HAP-1 (cell line): ENCODE results near the gene HS3ST3B1.

Experiments used
- DNase-seq, 2 experiments: peaks; one replicate each; pipeline ENCODE4 v3.0.0-alpha.2; 2016 to 2020; ENCODE audit warnings: low spot score in 2 of 2
- H3K27me3 ChIP-seq: fragments of 250-450 bp; sonication (Bioruptor Pico); 2 replicates; pipeline ENCODE4 v1.5.1; 2020; ENCODE audit warnings: low read depth, mild to moderate bottlenecking, moderate library complexity
- H3K36me3 ChIP-seq: fragments of 250-450 bp; sonication (Bioruptor Pico); replicated peaks from 2 replicates; pipeline ENCODE4 v1.5.1; 2020; ENCODE audit warnings: mild to moderate bottlenecking
- H3K4me1 ChIP-seq: fragments of 250-450 bp; sonication (Bioruptor Pico); 2 replicates; pipeline ENCODE4 v1.5.1; 2020; ENCODE audit warnings: mild to moderate bottlenecking
- H3K4me3 ChIP-seq: fragments of 250-450 bp; sonication (Bioruptor Pico); 2 replicates; pipeline ENCODE4 v1.5.1; 2020; ENCODE audit warnings: mild to moderate bottlenecking, moderate library complexity
- H3K9me3 ChIP-seq: fragments of 250-450 bp; sonication (Bioruptor Pico); 2 replicates; pipeline ENCODE4 v1.5.1; 2020; ENCODE audit warnings: mild to moderate bottlenecking, moderate library complexity
- in situ Hi-C: fragments of 300-500 bp; cut with MboI; formaldehyde crosslinking; loops from 3 replicates; pipeline ENCODE4 v1.14.3; 2020; ENCODE audit warnings: low sequenced_read_pairs, inconsistent platforms, mixed read lengths

The HS3ST3B1 gene

GRCh38 chr17:14300575-14301278 is at the start of gene HS3ST3B1:
Gene HS3ST3B1, plus strand, starts transcription at chr17:14301081. Its CDS starts 438 bp downstream, at chr17:14301519.
- no peaks in the 10 kb centered on the region for H3K9me3 ChIP-seq
- peak; percentile 84 to 95 for DNase-seq
- peaks cover 72% of the 10 kb centered on the region for H3K27me3 ChIP-seq
- in situ Hi-C loops, result loop anchor here (25.0 kb wide), 3 partner anchors 88 to 963 kb away; no protein-coding TSS in a partner anchor
- no peaks in the 10 kb centered on the region for H3K4me1 ChIP-seq
- no peaks in the 10 kb centered on the region for H3K36me3 ChIP-seq
- H3K4me3 ChIP-seq, result peak within 1 kb of the TSS; percentile 25

GRCh38 chr17:14261406-14261805 is 39.5 kb upstream of the HS3ST3B1 start:
- Histone ChIP-seq H3K4me3 (no peak overlapping the region), H3K9me3 (no peaks in the 10 kb centered on the region), H3K4me1 (no peaks in the 10 kb centered on the region), H3K36me3 (no peaks in the 10 kb centered on the region), H3K27me3 (no peaks in the 10 kb centered on the region)
- DNase-seq, result no peak
- in situ Hi-C loops, result no loop called here

GRCh38 chr17:14268264-14268663 is 32.6 kb upstream of the HS3ST3B1 start:
- Histone ChIP-seq H3K9me3 (no peaks in the 10 kb centered on the region), H3K4me1 (no peaks in the 10 kb centered on the region), H3K27me3 (no peaks in the 10 kb centered on the region), H3K4me3 (no peak overlapping the region), H3K36me3 (no peaks in the 10 kb centered on the region)
- no peak for DNase-seq
- in situ Hi-C loops, result no loop called here

- Histone ChIP-seq H3K27me3 (no peaks in the 10 kb centered on the region), H3K4me1 (no peaks in the 10 kb centered on the region), H3K36me3 (no peaks in the 10 kb centered on the region), H3K4me3 (no peak overlapping the region), H3K9me3 (no peaks in the 10 kb centered on the region)
- DNase-seq, result no peak
- in situ Hi-C loops, result no loop called here
These were observed 31.4 kb upstream of the HS3ST3B1 start for GRCh38 chr17:14269473-14269872.

DNA sequence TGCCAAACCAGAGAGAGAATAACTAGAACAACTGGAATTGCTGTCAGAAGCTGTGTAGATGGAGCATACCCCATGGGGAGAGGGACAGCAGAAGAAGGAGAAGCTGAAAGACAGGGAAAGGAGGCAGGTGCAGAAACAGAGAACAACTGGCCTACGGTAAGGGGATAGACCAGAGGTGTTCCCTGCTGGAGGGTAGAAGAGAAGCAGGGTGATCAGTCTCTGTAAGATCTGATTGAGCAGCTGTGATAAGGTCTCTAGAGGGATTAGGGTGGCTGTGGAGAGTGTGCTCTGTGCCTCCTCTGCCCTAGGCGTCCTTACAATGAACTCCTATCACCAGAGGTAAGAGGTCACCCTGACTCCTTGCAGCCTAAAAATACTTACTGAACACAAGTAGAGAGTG is 30.4 kb upstream of the HS3ST3B1 start:
- Histone ChIP-seq H3K36me3 (no peaks in the 10 kb centered on the region), H3K4me1 (no peaks in the 10 kb centered on the region), H3K27me3 (no peaks in the 10 kb centered on the region), H3K4me3 (no peak overlapping the region), H3K9me3 (no peaks in the 10 kb centered on the region)
- DNase-seq, result no peak
- in situ Hi-C loops, result no loop called here

GRCh38 chr17:14276535-14277250 is 24.2 kb upstream of the HS3ST3B1 start:
- Histone ChIP-seq H3K4me3 (no peak overlapping the region), H3K36me3 (no peaks in the 10 kb centered on the region), H3K27me3 (no peaks in the 10 kb centered on the region), H3K9me3 (no peaks in the 10 kb centered on the region), H3K4me1 (no peaks in the 10 kb centered on the region)
- in situ Hi-C loops, result loop anchor here (25.0 kb wide), 1 partner anchor 339 kb away; no protein-coding TSS in a partner anchor
- DNase-seq, result no peak

DNA sequence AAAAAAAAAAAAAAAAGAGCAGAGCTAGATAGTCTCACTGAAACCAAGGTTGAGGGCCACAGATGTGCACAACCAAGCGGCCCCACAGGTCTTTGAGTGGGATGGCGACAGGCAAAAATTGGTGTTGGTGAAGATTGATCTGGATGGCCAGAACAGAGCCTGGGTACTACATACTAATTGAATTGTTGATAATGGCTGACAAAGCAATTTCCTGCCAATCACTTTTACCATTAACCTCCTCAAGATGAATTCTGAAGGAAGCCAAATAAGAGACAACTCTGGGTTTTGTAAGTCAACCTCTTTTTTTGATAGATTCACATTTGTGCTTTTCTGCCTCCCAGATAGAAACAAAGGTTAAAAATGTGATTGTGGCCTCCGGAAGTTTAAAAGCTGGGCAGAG is 19.4 kb upstream of the HS3ST3B1 start:
- Histone ChIP-seq H3K4me1 (no peaks in the 10 kb centered on the region), H3K9me3 (no peaks in the 10 kb centered on the region), H3K36me3 (no peaks in the 10 kb centered on the region), H3K27me3 (no peaks in the 10 kb centered on the region), H3K4me3 (no peak overlapping the region)
- in situ Hi-C loops, result loop anchor here (25.0 kb wide), 1 partner anchor 344 kb away; no protein-coding TSS in a partner anchor
- DNase-seq, result no peak

GRCh38 chr17:14282726-14283125 is 18.2 kb upstream of the HS3ST3B1 start:
- no peaks in the 10 kb centered on the region for H3K27me3 ChIP-seq
- no peak for DNase-seq

DNA sequence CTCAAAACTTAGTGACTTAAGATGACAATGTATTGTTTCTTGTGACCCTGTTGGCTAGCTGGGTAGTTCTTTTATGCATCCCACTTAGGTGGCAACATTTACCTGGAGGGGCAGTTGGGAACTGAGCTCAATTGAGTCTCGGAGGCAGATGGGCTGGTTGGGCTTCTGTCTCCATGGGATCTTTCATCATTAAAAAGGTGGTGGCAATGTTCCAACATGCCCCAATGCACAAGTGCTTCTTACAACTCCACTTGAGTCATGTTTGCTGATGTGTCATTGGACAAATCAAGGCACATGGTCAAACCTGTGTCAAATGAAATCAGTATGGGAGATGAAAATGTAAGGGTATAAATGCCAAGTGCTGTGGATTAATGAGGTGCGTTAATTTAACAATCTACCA is 11.7 kb upstream of the HS3ST3B1 start:
- Histone ChIP-seq H3K4me3 (no peak overlapping the region), H3K4me1 (no peaks in the 10 kb centered on the region), H3K27me3 (no peaks in the 10 kb centered on the region), H3K9me3 (no peaks in the 10 kb centered on the region), H3K36me3 (no peaks in the 10 kb centered on the region)
- in situ Hi-C loops, result loop anchor here (25.0 kb wide), 1 partner anchor 352 kb away; no protein-coding TSS in a partner anchor
- DNase-seq, result no peak

More at GRCh38 chr17:14282726-14283125, 18.2 kb upstream of the HS3ST3B1 start:
- no peaks in the 10 kb centered on the region for H3K9me3 ChIP-seq
- no peak overlapping the region for H3K4me3 ChIP-seq
- no peaks in the 10 kb centered on the region for H3K4me1 ChIP-seq
- no peaks in the 10 kb centered on the region for H3K36me3 ChIP-seq
- in situ Hi-C loops, result loop anchor here (25.0 kb wide), 1 partner anchor 345 kb away; no protein-coding TSS in a partner anchor

GRCh38 chr17:14294876-14295275 is 6.0 kb upstream of the HS3ST3B1 start:
- DNase-seq, result no peak
- in situ Hi-C loops, result loop anchor here (25.0 kb wide), 1 partner anchor 358 kb away; no protein-coding TSS in a partner anchor
- Histone ChIP-seq H3K4me3 (no peak overlapping the region), H3K27me3 (peaks cover 34% of the 10 kb centered on the region), H3K36me3 (no peaks in the 10 kb centered on the region), H3K4me1 (no peaks in the 10 kb centered on the region), H3K9me3 (no peaks in the 10 kb centered on the region)

DNA sequence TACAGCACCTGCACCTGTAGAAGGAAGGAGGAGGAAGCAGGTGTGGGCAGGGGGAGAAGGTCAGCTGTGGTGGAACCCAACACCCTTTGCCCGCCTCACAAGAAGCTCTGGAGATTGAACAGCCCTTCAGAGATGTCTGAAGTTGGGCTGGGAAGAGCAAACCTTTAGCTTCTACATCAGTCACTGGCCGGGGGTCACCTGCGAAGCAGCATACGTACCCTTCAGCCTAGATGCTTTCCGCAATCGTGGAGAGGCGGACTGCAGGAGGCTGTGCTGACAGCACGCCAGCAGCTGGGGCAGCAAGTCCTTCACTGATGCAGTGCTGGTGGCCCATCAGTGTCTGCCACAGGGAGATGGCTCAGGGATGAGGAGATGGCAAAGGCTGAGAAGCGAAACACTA is 5.2 kb upstream of the HS3ST3B1 start:
- DNase-seq, result no peak
- H3K4me3 ChIP-seq, result no peak overlapping the region
- in situ Hi-C loops, result loop anchor here (25.0 kb wide), 1 partner anchor 358 kb away; no protein-coding TSS in a partner anchor
- no peaks in the 10 kb centered on the region for H3K36me3 ChIP-seq
- peaks cover 42% of the 10 kb centered on the region for H3K27me3 ChIP-seq
- no peaks in the 10 kb centered on the region for H3K4me1 ChIP-seq
- no peaks in the 10 kb centered on the region for H3K9me3 ChIP-seq

DNA sequence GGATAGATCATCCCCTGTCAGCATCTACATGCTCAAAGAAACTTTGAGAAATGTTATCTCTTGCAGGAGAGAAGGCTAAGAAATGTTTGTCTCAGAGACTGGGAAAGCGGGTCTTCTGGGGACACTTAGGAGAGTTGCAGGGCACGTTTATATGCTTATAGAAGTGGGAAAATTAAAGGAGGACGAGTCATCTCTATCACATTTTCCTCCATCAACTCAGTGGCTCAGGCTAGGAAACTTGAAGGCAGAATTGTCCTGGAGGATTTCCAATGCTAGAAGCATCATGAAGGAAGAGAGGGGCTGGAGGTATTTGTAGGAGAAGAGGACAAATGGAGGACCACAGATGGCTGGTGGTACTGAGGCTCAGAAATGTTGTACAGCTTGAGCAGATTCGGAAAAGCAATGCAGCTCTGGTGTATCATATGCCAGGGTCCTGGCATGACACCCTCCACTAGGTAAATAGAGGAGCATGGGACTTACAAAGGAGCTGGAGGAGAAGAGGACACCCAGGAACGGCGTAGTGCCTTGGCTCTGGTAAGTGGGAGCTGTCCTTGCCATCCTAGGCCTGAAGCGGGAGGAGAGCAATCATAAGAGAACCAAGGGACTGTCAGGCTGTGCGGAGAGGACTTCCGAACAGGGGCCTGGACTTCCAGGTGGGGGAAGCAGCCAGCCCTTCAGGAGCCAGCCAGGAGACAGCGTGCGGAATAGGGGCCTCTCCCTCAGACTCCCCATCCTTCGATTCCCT is 4.5 kb upstream of the HS3ST3B1 start:
- Histone ChIP-seq H3K27me3 (peaks cover 49% of the 10 kb centered on the region), H3K9me3 (no peaks in the 10 kb centered on the region), H3K4me1 (no peaks in the 10 kb centered on the region), H3K36me3 (no peaks in the 10 kb centered on the region), H3K4me3 (no peak overlapping the region)
- no peak for DNase-seq
- in situ Hi-C loops, result loop anchor here (25.0 kb wide), 1 partner anchor 359 kb away; no protein-coding TSS in a partner anchor

DNA sequence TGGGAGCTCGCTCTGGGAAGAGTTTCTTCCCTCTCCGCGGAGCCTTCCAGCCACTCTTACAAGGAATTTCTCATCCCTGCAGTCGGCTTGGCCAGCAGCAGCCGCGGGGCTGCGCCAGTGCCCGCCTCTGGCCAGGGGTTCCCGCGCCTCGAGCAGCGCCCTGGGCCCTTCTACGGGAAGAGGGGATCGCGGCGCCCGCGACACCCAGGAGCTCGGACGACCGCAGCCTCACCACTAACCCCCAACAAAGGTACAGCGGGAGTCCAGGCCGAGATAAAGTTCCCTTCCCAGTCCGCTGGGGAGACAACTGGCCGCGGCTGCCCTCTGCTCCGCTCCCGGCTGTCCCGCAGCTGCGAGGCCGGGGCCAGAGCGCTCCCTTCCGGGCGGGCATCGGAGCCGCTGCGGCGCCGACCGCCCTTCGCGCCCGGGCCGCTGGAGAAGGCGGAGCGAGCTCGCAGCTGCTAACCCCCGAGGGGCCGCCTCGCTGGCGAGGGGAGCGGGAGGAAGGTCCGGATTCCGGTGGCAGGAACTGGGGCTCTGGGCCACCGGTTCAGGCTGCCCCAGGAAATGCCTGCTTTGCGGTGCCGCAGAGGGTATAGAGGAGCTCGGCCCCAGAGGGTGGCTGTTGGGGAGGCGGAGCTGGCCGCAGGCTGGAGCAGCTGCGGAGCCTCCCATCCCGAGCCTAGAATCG is 3.6 kb upstream of the HS3ST3B1 start:
- Histone ChIP-seq H3K4me1 (no peaks in the 10 kb centered on the region), H3K9me3 (no peaks in the 10 kb centered on the region), H3K4me3 (no peak overlapping the region), H3K27me3 (peaks cover 58% of the 10 kb centered on the region), H3K36me3 (no peaks in the 10 kb centered on the region)
- in situ Hi-C loops, result loop anchor here (25.0 kb wide), 1 partner anchor 360 kb away; no protein-coding TSS in a partner anchor
- DNase-seq, result peak in 1 of 2 experiments; percentile 9
